CD4-positive, alpha-beta T cell treated with Interleukin-21 for 1 hour (primary cell): ENCODE measurements around the gene LRRC23.
"Not testable (repeated sequence)": the region's sequence is repeated elsewhere in the genome, so short reads cannot be mapped to it uniquely, and the experiment has no call there.

Experiments
- DNase-seq: peaks from one replicate; pipeline ENCODE4 v3.0.0-alpha.2; 2020

LRRC23 gene

DNA sequence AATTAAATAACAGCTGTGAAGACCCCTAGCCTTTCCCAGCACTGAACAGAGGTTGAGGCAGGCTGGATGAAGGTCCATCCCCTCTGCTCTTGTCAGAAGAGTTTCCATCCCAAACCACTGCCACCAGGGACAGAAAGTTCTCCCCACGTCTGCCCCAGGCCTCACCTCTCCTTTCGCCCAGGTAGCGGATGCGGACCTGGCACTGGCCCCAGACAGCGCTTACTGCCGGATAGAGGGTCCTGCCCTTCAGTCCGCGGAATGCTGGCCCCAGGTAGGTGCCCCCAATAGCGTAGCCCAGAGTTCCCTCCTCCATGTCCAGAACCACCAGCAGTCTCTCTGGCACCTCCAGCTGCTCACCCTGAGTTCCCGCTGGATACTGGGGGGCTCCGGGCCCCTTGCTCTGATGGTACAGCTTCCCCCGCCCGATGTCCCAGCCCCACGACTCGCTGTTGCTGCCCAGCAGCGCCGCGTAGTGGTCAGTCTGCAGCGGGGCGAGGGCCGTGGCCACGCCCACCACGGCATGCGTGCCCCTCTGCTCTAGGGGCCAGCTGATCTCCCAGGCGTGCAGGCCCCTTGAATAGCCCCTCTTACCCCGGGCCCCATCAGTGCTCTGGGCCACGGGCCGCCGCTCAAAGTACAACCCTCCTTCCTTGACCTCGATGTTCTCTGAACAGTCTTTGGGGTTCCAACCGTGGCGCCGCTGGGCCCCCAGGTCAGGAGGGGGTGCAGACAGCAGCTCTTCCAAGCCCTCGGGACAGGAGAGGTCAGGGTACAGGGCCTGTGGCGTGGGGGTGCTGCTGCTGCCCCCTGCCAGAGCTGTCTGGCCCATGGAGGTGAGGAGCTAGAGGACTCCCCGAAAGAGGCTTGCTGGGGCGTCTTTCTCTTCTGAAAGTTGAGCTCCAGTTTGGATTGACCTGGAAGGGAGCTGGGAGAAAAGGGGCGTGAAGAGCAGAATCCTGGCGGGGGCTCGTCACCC, 32.3 kb upstream of the LRRC23 start:
- DNase-seq = peak; percentile 88

DNA sequence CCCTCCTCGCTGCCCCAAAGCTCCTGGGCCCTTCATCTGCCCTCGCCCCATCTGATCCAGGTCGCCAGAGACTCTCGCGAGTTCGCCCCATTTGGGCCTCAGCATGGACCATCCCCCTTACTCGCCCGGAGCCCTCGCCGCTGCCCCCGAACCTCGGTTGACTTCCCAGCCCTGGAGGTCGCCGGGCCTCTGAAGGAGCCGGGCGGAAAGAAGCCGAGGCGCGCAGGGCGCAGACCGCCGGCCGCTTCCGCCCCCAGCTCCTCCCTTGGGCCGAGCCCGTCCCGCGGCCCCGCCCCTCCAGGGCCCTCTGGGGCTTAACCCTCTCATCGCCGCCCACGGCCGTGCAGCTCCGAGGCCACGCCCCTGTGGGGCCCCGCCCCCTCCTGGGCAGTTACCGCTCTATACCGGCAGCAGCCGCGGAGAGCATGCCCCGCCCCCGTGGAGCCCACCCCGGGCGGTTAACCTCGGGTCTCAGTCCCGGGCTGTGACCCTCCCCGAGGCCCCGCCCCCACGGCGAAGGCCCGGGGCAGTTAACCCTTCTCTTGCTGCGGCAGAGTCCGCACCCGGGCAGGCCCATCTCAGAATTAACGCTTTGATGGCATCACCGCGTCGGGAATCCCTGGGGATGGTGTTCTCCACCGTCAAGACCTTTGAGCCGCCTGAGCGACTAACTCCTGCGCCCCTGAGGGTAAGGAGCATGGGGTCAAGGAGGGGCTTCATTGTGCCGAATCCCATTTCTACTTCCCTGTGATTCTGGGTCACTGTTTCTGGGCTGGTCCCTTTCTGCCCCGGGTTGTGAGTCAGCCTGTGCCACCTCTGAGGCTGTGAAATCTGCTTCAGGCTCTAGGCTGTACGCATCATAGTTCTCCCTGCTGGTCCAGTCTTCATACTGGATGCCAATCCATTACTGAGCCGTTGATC, 31.3 kb upstream of the LRRC23 start, which contains the start of gene SPSB2:
Gene SPSB2, minus strand, starts transcription at position 210 of the 921 bp plus-strand sequence. CDS start 402 bp downstream, outside the sequence.
- DNase-seq = peak; percentile 98

DNA sequence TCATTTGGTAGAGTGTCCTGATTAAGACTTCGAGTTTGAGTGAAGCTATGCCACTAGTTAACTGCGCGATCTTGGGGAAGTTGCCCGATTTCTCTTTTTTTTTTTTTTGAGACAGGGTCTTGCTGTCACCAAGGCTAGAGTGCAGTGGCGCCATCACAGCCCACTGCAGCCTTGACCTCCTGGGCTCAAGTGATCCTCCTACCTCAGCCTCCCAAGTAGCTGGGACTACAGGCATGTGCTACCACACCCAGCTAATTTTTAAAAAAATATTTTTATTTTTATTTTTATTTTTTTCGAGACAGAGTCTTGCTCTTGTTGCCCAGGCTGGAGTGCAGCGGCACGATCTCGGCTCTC, 30.6 kb upstream of the LRRC23 start:
- DNase-seq = not testable (repeated sequence)

- DNase-seq = not testable (repeated sequence)
Measured at GRCh38 chr12:6879824-6880223, 24.8 kb upstream of the LRRC23 start.

DNA sequence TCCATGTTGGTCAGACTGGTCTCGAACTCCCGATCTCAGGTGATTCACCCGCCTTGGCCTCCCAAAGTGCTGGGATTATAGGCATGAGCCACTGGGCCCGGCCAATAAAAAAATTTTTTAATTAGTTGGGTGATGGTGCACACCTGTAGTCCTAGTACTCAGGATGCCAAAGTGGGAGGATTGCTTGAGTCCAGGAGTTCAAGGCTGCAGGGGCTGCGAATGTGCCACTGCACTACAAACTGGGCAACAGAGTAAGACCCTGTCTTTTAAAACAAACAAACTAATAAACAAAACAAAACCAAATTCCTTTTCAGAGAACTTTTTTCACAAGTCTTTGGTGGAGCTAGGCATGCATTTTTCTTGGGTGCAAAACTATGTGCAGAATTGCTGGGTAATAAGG, 21.4 kb upstream of the LRRC23 start:
- DNase-seq = no peak

DNA sequence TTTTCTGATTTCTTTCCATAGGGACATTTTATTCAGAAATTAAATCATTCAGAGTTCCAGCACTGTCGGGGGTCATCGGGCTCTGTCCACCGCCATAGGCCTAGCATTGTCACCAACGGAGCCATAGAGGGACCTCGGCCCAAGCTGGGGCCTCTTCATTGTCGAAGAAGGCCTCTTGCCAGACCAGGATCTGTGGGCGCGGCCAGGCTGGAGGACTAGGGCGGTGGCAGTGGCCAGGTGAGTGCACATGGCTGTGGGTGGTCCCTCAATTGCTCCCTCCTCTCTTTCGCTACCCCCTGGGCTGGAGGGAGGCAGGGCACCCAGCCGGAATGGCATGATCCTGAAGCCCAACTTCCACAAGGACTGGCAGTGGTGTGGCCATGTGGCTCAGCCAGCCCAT, 20.9 kb upstream of the LRRC23 start:
- no peak for DNase-seq

DNA sequence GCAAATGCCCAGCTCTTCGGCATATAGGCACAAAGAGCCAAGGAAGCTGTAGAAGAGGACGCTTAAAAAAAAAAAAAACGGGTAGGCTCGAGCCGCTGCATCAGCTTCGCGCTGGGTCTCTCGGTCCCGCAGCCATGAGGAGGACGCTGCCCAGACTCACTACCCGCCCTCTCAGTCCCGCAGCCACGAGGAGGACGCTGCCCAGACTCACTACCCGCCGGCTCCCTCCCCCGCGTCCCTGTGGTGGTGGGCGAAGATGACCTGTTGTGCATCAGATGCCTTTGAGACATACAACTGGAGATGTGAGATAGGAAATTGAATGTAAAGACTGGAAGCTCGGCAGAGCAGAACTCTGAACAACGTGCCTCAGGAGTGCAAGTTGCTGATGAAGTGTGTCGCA, 20.1 kb upstream of the LRRC23 start:
- DNase-seq = no peak

- not testable (repeated sequence) for DNase-seq
Measured at GRCh38 chr12:6886206-6886999, 18.2 kb upstream of the LRRC23 start.

DNA sequence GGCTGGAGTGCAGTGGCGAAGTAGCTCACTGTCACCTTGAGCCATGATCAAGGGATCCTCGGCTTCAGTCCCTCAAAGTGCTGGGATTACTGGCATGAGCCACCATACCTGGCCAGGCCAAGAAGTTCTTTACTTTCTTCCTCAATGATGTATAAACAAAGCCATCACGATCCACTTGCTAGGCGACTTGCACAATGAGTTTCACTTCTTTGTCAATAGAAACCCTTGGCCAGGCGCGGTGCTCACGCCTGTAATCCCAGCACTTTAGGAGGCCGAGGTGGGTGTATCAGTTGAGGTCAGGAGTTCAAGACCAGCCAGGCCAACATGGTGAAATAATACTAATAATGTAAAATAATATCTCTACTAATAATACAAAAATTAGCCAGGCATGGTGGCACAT, 17.2 kb upstream of the LRRC23 start:
- no peak for DNase-seq

GRCh38 chr12:6888360-6888759, 16.3 kb upstream of the LRRC23 start:
- no peak for DNase-seq

- not testable (repeated sequence) for DNase-seq
Measured at GRCh38 chr12:6888794-6889193, 15.8 kb upstream of the LRRC23 start.

GRCh38 chr12:6889775-6890573, 14.6 kb upstream of the LRRC23 start:
- DNase-seq = not testable (repeated sequence)

DNA sequence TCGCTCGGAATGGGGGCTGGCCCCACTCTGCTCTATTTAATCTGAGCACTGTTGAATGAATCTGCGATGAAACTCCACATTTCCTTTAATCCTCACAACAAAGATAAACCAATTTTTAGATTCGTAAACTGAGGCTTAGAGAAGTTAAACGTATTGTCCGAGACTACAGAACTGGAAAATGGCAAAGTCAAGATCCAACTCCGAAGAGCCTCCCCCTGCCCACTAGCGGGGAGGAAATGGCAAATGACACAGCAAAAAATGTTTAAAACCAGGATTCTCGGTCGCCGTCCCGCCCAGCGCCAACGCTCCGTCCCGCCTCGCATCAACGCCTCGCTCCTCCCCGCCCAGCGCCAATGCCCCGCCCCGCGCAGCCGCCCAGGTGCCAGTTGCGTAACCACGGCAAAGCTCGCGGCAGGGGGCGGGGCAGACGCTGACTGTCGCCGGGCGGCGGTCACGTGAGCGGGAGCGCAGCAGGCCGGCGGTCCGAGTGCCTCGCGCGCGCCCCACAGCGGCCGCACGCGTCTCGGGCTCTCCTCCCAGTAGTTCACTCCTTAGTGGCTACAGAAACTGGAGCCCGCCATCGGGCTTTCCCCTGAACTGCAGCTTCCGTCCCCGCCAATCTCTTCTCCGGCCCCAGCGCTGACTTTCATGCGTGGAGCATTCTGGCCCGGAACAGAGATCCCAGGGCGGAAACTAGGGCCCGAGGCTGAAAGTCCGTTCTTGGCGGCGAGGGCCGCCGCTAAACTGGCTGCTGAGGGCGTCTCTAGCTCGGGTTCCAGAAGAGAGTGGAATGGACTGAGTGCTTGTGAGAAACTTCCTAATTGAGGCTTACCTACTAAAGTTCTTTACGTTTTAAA, 13.6 kb upstream of the LRRC23 start:
- peak; percentile 98 for DNase-seq

DNA sequence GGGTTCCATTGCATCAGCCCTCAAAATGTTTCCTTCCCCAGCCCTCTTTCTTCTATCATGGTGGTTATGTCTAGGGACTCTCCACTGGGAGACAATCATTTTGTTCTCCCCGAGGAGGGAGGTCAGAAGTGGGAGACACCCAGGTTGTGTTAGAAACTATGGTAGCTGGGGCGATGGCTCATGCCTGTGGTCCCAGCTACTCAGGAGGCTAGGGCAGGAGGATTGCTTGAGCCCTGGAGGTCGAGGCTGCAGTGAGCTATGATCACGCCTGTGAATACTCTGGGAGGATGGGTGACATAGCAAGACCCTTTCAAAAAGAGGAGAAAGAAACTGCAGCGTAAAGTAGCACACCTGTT, 13.0 kb upstream of the LRRC23 start:
- DNase-seq = no peak

DNA sequence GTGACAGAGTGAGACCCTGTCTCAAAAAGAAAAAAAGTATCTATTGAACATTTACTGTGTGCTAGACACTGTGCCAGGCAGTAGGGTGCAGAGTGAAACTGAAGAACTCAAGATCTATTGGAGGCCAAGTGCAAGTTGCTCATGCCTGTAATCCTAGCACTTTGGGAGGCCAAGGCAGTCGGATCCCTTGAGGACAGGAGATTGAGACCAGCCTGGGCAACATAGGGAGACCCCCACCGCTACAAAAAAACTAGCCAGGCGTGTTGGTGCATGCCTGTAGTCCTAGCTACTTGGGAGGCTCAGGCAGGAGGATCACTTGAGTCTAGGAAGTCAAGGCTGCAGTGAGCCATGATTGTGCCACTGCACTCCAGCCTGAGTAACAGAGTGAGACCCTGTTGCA, 11.9 kb upstream of the LRRC23 start:
- DNase-seq = not testable (repeated sequence)

GRCh38 chr12:6894321-6894720, 10.3 kb upstream of the LRRC23 start:
- no peak for DNase-seq

DNA sequence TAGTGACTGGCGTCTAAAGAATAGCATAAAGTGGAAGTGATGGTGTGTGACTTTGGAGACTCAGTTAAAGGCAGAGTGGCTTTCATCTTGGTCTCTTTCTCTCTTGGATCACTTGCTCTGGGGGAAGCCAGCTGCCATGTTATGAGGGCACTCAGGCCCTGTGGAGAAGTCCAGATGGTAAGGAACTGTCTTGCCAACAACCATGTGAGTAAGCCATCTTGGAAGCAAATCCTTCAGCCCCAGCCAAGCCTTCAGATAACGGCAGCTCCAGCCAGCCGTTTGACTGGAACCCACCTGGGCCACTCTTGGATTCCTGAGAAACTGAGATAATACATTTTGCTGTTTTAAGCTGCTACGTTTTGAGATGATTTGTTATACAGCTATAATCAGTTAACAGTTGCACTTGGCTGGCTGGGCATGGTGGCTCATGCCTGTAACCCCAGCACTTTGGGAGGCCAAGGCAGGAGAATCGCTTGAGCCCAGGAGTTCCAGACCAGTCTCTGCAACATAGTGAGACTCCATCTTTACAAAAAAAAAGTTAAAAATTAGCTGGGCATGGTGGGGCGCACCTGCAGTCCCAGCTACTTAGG, 7.7 kb upstream of the LRRC23 start:
- no peak for DNase-seq

- DNase-seq = no peak
Measured at GRCh38 chr12:6899427-6899826, 5.2 kb upstream of the LRRC23 start.

- peak; percentile 45 for DNase-seq
Measured at GRCh38 chr12:6899837-6900519, 4.6 kb upstream of the LRRC23 start.

DNA sequence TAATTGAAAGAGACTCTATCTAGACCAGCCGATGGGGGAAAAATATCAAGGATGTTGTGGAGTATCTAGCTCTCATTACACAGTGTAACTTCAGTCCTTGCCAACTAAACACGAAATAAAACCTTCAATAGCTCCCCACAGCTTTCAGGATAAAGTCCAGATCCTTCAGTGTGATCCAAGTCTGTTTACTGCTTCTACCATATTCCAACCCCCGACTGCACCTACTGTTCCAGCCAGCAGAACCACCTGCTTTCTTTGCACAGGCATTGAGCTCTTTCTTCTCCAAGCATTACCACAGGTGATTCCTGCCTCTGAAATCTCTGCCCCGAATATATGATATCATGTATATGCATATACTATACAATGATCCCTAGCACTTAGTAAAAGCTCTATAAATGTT, 2.2 kb upstream of the LRRC23 start:
- DNase-seq = no peak
